Mesendoderm (in vitro differentiated cells): Measurements from ENCODE around the gene HOXB1.

Experiments used
- DNase-seq: peaks from one replicate; pipeline ENCODE4 v3.0.0; 2013
- H2AK5ac ChIP-seq: 2 replicates; pipeline ENCODE4 v1.6.1; 2013; ENCODE audit warnings: low read length, inconsistent platforms
- H2BK120ac ChIP-seq: 2 replicates; pipeline ENCODE4 v1.6.1; 2013; ENCODE audit warnings: low read depth, mild to moderate bottlenecking, low read length, moderate library complexity, mixed read lengths
- H2BK15ac ChIP-seq: replicated peaks from 2 replicates; pipeline ENCODE4 v1.6.1; 2013; ENCODE audit warnings: low read depth, mild to moderate bottlenecking, moderate library complexity
- H2BK5ac ChIP-seq: 2 replicates; pipeline ENCODE4 v1.6.1; 2013; ENCODE audit warnings: low read length, inconsistent platforms
- H3K18ac ChIP-seq: 2 replicates; pipeline ENCODE4 v1.6.1; 2013; ENCODE audit warnings: mild to moderate bottlenecking, low read length, mixed read lengths
- H3K23ac ChIP-seq: one replicate; pipeline ENCODE4 v1.6.1; 2013; ENCODE audit warnings: low read length
- H3K27ac ChIP-seq: 2 replicates; pipeline ENCODE4 v1.5.1; 2013; ENCODE audit warnings: low read depth, mild to moderate bottlenecking, inconsistent platforms, low read length, moderate library complexity
- H3K27me3 ChIP-seq: 2 replicates; pipeline ENCODE4 v1.6.1; 2013; ENCODE audit warnings: low read length, control low read depth, mild to moderate bottlenecking, inconsistent platforms; ENCODE audit not compliant: insufficient read depth, poor library complexity
- H3K36me3 ChIP-seq: 2 replicates; pipeline ENCODE4 v1.6.1; 2013; ENCODE audit warnings: low read length, inconsistent platforms; ENCODE audit not compliant: control insufficient read depth, insufficient read depth
- H3K4ac ChIP-seq: one replicate; pipeline ENCODE4 v1.6.1; 2013; ENCODE audit warnings: low read depth, mild to moderate bottlenecking, low read length, moderate library complexity
- H3K4me1 ChIP-seq: 2 replicates; pipeline ENCODE4 v1.6.1; 2013; ENCODE audit warnings: low read depth, low read length, inconsistent platforms; ENCODE audit not compliant: control insufficient read depth
- H3K4me2 ChIP-seq: 2 replicates; pipeline ENCODE4 v1.6.1; 2013; ENCODE audit warnings: low read length
- H3K4me3 ChIP-seq: 2 replicates; pipeline ENCODE4 v1.5.1; 2013; ENCODE audit warnings: mild to moderate bottlenecking, low read length
- H3K56ac ChIP-seq: one replicate; pipeline ENCODE4 v1.6.1; 2013; ENCODE audit warnings: low read length
- H3K79me1 ChIP-seq: 2 replicates; pipeline ENCODE4 v1.6.1; 2013; ENCODE audit warnings: low read length, inconsistent platforms
- H3K79me2 ChIP-seq: 2 replicates; pipeline ENCODE4 v1.6.1; 2013; ENCODE audit warnings: mild to moderate bottlenecking, low read length; ENCODE audit not compliant: control insufficient read depth, insufficient read depth
- H3K9ac ChIP-seq: 2 replicates; pipeline ENCODE4 v1.6.1; 2013; ENCODE audit warnings: low read length, inconsistent platforms
- H4K5ac ChIP-seq: one replicate; pipeline ENCODE4 v1.6.1; 2013; ENCODE audit warnings: low read length
- H4K8ac ChIP-seq: one replicate; pipeline ENCODE4 v1.6.1; 2013; ENCODE audit warnings: low read depth, mild to moderate bottlenecking, control low read depth, low read length, moderate library complexity
- WGBS: extraction: QIAGEN DNeasy Blood & Tissue Kit; methylation state at CpG from one replicate; pipeline ENCODE4 v1.1.7; 2013; ENCODE audit warnings: low lambda C conversion rate, missing lambda C conversion rate; ENCODE audit not compliant: insufficient coverage; ENCODE audit errors: extremely low coverage; 5-methylcytosine and 5-hydroxymethylcytosine counted together

The HOXB1 gene

DNA sequence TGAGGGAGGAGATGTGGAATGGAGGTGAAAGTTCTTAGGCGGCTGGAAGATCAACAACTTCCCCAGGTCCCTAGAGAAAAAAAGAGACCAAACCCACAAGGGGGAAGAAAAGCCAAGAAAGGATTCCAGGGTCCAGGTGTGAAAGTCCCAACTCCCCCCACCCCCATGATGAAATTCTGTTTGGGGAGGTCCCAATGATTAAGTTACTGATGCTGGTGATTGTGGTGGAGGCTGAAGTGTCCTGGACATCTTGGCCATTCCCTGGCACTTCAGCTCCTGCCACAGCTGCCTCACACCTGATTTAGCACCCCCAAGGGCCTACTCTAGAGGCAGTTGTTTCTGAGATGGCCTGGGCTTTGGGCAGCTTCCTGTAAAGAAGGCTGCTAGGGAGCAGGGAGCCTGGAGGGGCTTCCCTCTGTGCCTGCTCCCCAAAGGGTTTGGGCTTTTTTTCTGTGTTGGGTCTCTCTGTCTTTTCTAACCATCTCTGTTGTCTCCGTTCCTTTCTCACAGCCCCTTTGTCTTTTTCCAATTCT lies 34.3 kb upstream of the HOXB1 start:
- Histone ChIP-seq H3K23ac (no peak overlapping the region), H4K8ac (no peak overlapping the region), H3K18ac (no peak overlapping the region), H3K56ac (no peak overlapping the region), H2BK120ac (no peak overlapping the region), H3K79me2 (no peaks in the 10 kb centered on the region), H3K4me1 (peaks cover 7% of the 10 kb centered on the region), H3K27me3 (peaks cover 85% of the 10 kb centered on the region), H3K4me3 (no peak overlapping the region), H3K4me2 (no peak overlapping the region), H3K79me1 (no peaks in the 10 kb centered on the region), H3K9ac (no peak overlapping the region), H3K4ac (no peak overlapping the region), H3K27ac (no peak overlapping the region), H4K5ac (no peak overlapping the region), H3K36me3 (no peaks in the 10 kb centered on the region), H2BK15ac (no peak overlapping the region), H2AK5ac (no peak overlapping the region), H2BK5ac (no peak overlapping the region)
- no peak for DNase-seq
- no CpG with 5 or more reads among the region's 2 CpGs for WGBS

DNA sequence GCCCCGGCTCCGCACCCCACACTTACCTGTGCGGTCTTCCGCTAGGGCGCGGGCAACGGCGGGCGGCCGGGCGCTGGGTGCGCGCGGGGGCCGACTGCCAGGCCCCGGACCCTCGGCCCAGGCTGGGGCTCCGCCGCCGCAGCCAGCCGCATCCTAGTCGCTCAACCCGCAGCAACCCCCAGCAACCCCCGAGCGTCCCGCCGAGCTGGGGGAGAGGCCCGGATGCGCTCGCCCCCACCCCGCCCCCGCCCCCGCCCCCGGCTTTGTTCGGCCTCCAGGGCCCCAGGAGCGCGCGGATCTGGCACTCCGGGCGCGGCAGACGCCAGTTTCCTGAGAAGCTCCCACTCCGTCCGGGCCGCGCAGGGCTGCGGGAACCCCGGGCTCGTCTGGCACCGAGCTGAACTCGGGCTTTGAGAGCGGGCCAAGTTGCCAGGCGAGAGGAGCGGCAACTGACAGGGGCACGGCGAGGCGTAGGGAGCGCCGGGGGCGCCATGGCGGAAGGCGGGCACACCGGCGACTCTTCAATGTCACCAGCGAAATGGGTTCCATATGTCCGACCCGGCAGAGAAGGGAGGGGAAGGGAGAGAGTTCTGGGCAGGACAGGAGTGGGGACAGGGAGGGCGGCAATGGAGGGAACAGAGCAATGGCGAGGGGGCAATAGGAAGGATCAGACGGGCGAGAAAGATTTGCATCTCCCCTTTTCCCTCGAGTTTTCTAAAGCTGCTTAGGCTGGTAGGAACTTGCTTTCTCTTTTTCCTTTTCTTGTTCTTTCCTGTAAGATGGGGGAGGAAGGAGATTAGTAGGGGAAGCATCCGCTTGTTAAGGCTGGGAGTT lies 33.6 kb upstream of the HOXB1 start:
- Histone ChIP-seq H2AK5ac (no peak overlapping the region), H3K23ac (no peak overlapping the region), H4K8ac (no peak overlapping the region), H3K18ac (no peak overlapping the region), H4K5ac (no peak overlapping the region), H2BK15ac (no peak overlapping the region), H3K4me1 (peaks cover 5% of the 10 kb centered on the region), H3K27me3 (peaks cover 89% of the 10 kb centered on the region), H3K36me3 (no peaks in the 10 kb centered on the region), H2BK5ac (no peak overlapping the region), H3K79me2 (no peaks in the 10 kb centered on the region), H3K56ac (peak overlapping the region; percentile 37), H3K4me3 (no peak overlapping the region), H3K4me2 (peak overlapping the region; percentile 45), H3K27ac (no peak overlapping the region), H2BK120ac (no peak overlapping the region), H3K79me1 (no peaks in the 10 kb centered on the region), H3K9ac (peak overlapping the region; percentile 54), H3K4ac (no peak overlapping the region)
- DNase-seq, result no peak
- no CpG with 5 or more reads among the region's 73 CpGs for WGBS

DNA sequence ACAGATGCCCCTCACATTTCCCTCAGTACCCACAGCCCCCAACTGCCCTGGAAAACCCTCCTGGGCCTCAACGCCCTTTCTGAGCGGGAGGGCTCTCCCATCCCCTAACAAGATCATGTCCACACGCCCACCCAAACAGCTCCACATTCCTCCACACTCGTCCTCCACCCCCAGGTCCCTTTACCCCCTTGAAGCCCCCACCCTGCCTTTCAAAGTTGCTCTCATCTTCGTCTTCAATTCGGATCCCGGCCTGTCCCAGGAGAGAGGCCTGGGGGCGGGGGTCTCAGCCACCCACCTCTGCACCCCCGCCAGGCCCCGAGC lies 33.0 kb upstream of the HOXB1 start:
- Histone ChIP-seq H3K27me3 (peaks cover 91% of the 10 kb centered on the region), H2BK5ac (no peak overlapping the region), H2BK120ac (no peak overlapping the region), H3K27ac (no peak overlapping the region), H3K18ac (no peak overlapping the region), H3K23ac (no peak overlapping the region), H3K56ac (no peak overlapping the region), H3K4ac (no peak overlapping the region), H3K36me3 (no peaks in the 10 kb centered on the region), H2AK5ac (no peak overlapping the region), H3K4me3 (no peak overlapping the region), H3K9ac (no peak overlapping the region), H3K79me1 (no peaks in the 10 kb centered on the region), H3K79me2 (no peaks in the 10 kb centered on the region), H4K8ac (no peak overlapping the region), H3K4me2 (no peak overlapping the region), H3K4me1 (peaks cover 5% of the 10 kb centered on the region), H4K5ac (no peak overlapping the region), H2BK15ac (no peak overlapping the region)
- WGBS, result no CpG with 5 or more reads among the region's 10 CpGs
- DNase-seq, result no peak

DNA sequence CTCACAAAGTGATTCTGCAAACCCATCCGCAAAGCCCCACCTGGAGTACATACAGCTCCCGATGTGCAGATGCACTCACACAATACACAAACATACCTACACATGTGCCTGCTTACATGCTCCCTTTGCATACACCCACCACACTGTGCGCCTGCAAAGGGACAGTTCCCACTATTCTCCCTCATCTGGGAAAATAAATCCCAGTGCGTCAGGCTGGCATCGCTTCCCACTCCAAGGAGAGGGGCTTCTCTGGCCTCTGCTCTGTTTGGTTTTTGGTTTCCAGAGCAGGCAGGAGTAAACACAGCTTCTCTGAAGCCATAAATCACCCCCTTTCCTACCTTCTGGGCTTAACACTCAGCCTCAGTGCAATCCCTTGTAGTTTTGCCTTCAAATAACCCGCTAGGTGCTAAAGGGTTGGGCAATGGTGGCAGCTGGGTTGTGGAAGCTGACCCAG lies 32.6 kb upstream of the HOXB1 start:
- H3K27me3 ChIP-seq, result peaks cover 92% of the 10 kb centered on the region
- no peak overlapping the region for H2BK120ac ChIP-seq
- DNase-seq, result no peak
- H2BK15ac ChIP-seq, result no peak overlapping the region
- no peak overlapping the region for H3K27ac ChIP-seq
- no peak overlapping the region for H3K23ac ChIP-seq
- H3K4me1 ChIP-seq, result peaks cover 5% of the 10 kb centered on the region
- H4K8ac ChIP-seq, result no peak overlapping the region
- no peak overlapping the region for H2AK5ac ChIP-seq
- no peak overlapping the region for H3K4me2 ChIP-seq
- H4K5ac ChIP-seq, result no peak overlapping the region
- no peak overlapping the region for H3K18ac ChIP-seq
- no peaks in the 10 kb centered on the region for H3K36me3 ChIP-seq
- H3K4ac ChIP-seq, result no peak overlapping the region
- no peaks in the 10 kb centered on the region for H3K79me2 ChIP-seq
- no peak overlapping the region for H3K56ac ChIP-seq
- H2BK5ac ChIP-seq, result no peak overlapping the region
- no peaks in the 10 kb centered on the region for H3K79me1 ChIP-seq
- WGBS, result no CpG with 5 or more reads among the region's 6 CpGs
- no peak overlapping the region for H3K9ac ChIP-seq
- H3K4me3 ChIP-seq, result no peak overlapping the region

DNA sequence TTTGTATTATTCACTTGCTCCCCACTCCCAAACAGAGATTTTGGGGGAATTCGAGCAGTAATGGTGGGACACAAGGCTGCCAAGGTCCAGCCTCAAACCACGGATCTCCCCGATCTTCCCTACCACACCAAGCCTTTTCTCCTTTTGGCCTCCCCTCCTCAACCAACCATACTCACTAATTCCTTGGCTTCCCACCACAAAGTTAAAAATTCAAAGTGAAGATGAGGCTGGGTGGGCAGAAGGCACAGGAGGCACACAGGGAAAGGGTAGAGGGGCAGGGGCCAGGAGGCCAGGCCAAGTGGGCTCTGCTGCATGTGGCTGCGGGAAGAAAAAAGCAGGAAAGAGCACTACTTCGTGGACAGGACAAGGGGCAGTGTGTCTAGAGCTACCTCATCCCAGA lies 32.1 kb upstream of the HOXB1 start:
- no peak overlapping the region for H4K8ac ChIP-seq
- H2AK5ac ChIP-seq, result no peak overlapping the region
- H3K4me1 ChIP-seq, result peaks cover 5% of the 10 kb centered on the region
- H3K79me1 ChIP-seq, result no peaks in the 10 kb centered on the region
- H3K4me2 ChIP-seq, result no peak overlapping the region
- no peak overlapping the region for H2BK15ac ChIP-seq
- H3K18ac ChIP-seq, result no peak overlapping the region
- no peak overlapping the region for H2BK5ac ChIP-seq
- WGBS, result no CpG with 5 or more reads among the region's 5 CpGs
- no peak overlapping the region for H3K4me3 ChIP-seq
- no peaks in the 10 kb centered on the region for H3K36me3 ChIP-seq
- H3K9ac ChIP-seq, result no peak overlapping the region
- H3K79me2 ChIP-seq, result no peaks in the 10 kb centered on the region
- DNase-seq, result no peak
- H3K56ac ChIP-seq, result no peak overlapping the region
- H3K23ac ChIP-seq, result no peak overlapping the region
- no peak overlapping the region for H3K4ac ChIP-seq
- H4K5ac ChIP-seq, result no peak overlapping the region
- peaks cover 94% of the 10 kb centered on the region for H3K27me3 ChIP-seq
- no peak overlapping the region for H3K27ac ChIP-seq
- no peak overlapping the region for H2BK120ac ChIP-seq
